Measurements from ENCODE around the gene RASGRF2.
"Not testable (repeated sequence)": the region's sequence is repeated elsewhere in the genome, so short reads cannot be mapped to it uniquely, and the experiment has no call there.

RASGRF2 gene

GRCh38 chr5:81021951-81022687, 62.0 kb downstream of the RASGRF2 start:
- DNase-seq, result no peak

- DNase-seq, result no peak
These were observed 62.5 kb downstream of the RASGRF2 start for GRCh38 chr5:81022688-81023084.

DNA sequence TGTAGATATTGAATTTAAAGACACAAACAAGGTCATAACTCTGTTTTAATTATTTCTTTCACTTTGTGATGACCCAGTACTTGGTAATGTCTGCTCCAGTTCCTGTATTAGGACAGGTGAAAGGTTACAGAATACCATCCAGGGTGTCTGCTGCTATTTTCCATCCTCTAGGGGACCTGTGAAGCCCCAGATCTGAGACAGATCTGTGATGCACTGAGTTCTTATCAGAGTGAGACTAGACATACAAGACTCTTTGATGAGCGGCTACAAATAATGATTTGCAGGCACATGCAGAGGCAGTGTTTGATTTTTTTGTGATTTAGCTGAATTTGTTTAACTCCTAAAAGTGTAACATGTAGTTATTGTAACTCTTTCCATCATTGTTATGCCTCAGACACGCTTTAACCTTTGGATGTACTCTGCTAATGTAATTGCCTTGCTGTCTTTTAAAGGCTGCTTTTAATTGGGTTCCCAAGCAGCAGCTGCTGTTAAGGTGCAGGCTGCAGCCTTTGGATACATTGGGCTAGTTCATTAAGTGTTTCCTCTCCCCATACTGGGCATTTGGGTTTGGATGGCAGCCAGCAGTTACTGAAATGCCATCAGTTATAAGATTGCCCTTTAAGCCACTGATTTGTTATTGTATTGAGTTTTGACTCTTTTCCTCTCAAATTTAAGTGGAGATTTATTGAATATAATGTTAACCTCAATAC, 63.3 kb downstream of the RASGRF2 start:
- DNase-seq, result no peak

DNA sequence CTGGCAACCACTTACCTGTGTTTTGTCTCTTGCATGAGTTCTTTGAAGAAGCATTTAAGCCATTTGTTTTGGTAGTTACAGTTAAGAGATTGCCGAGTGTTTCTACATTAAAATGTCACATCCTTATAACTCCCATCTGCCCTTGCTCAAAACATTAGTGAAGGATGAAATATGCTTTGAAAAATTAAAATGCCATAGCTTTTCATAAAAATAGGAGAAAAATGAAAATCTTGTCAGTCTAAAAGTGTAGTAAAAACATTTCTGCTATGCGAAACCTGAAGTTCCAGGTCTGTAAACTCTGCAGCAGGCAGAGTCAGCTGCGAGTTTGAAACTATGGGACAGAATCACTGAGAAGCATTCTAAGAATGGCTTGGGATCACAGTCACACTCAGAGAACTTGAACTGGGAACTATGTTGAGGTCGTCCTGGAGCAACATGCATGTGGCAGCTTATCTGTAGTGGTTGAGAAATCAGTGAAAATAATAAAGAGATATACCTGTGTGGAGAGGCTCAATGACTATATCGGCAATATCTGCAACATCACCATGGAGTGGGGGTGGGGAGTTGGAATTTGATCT, 67.4 kb downstream of the RASGRF2 start:
- DNase-seq, result no peak

- not testable (repeated sequence) for DNase-seq
These were observed 68.7 kb downstream of the RASGRF2 start for GRCh38 chr5:81028888-81029287.

DNA sequence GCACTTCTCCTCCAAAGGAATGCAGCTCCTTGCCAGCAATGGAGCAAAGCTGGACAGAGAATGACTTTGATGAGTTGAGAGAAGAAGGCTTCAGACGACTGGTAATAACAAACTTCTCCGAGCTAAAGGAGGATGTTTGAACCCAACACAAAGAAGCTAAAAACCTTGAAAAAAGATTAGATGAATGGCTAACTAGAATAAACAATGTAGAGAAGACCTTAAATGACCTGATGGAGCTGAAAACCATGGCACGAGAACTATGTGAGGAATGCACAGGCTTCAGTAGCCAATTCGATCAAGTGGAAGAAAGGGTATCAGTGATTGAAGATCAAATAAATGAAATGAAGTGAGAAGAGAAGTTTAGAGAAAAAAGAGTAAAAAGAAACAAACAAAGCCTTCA, 69.6 kb downstream of the RASGRF2 start:
- DNase-seq, result not testable (repeated sequence)

DNA sequence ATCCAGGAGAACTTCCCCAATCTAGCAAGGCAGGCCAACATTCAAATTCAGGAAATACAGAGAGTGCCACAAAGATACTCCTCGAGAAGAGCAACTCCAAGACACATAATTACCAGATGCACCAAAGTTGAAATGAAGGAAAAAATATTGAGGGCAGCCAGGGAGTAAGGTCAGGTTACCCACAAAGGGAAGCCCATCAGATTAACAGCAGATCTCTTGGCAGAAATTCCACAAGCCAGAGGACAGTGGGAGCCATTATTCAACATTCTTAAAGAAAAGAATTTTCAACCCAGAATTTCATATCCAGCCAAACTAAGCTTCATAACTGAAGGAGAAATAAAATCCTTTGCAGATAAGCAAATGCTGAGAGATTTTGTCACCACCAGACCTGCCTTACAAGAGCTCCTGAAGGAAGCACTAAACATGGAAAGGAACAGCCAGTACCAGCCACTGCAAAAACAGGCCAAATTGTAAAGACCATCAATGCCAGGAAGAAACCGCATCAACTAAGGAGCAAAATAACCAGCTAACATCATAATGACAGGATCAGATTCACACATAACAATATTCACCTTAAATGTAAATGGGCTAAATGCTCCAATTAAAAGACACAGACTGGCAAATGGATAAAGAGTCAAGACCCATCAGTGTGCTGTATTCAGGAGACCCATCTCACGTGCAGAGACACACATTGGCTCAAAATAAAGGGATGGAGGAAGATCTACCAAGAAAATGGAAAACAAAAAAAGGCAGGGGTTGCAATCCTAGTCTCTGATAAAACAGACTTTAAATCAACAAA, 70.3 kb downstream of the RASGRF2 start:
- not testable (repeated sequence) for DNase-seq

- DNase-seq, result no peak
These were observed 75.4 kb downstream of the RASGRF2 start for GRCh38 chr5:81035522-81035921.

- no peak for DNase-seq
These were observed 78.3 kb downstream of the RASGRF2 start for GRCh38 chr5:81038495-81038894.

DNA sequence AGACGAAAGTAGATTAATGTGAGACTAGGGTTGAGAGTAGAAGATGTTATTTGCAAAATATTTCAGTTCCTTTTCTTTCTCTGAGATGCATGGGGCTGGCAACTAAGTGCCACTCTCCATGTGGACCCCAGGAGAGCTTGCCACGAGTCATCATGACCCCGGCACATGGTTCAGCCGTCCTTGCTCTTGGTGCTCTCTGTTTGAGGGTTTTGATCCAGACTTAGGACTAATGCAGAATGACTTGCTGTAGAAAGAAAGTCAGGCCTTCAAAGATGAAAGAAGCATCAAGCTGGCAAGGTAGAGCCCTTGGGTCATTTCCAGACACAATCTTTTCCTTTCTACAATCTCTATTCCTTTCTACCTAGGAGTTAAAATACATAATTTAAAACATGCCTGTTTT, 84.7 kb downstream of the RASGRF2 start:
- DNase-seq, result no peak

DNA sequence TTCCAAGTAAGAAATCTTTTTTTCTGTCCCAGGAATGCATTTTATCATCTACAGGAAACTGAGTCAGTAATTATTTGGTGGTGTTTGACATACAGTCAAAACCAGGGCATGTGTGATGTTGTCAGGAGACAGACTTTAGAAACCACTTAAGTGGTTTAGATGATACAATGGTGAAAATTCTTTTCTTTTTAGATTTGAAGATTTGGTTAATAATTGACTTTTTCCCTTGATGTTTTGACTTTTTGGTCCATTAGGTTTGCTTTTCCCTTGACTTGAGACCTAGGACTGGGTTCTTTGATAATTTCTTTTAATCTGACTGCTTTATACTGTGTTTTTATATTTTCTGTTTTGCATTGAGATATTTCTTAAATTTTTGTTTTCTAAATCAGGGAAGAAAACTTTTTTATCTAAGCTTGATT, 85.2 kb downstream of the RASGRF2 start:
- DNase-seq, result no peak

DNA sequence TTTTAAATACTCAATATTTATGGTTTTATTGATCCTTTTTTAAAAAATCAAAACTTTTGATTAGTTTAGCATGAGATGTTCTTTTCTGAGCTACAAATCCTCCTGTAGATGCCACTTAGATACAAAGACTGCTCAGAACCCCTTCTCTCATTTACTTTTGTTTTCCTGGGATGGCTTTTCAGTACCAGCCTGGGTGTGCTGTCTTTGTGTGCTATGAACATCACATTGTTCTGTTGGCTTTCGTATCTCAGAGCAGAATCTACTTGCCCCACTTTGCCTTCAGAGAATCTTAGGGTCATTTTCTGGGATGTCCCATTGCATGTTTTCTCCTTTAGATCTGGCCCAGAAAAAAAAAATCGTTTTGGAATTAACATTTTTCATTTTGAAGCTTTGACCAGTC, 85.9 kb downstream of the RASGRF2 start:
- no peak for DNase-seq

DNA sequence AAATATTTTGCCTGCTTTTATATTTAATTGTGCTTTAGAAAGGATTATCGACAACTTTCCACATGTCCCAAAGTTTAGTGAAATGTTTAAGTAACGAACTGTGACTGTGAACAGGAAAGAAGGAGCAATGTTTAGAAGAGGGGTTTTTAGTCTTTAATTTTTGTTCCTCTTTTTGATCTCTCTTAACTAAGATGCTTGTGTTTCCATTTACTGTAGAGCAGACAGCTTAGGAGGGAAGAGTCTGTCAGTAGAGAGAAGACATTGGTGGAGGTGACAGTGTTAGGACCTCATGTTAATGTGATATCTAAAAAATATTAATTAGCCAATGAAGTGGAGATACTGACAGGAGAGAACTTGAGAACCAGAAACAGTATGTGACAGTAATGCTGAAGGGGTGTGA, 92.2 kb downstream of the RASGRF2 start:
- no peak for DNase-seq

DNA sequence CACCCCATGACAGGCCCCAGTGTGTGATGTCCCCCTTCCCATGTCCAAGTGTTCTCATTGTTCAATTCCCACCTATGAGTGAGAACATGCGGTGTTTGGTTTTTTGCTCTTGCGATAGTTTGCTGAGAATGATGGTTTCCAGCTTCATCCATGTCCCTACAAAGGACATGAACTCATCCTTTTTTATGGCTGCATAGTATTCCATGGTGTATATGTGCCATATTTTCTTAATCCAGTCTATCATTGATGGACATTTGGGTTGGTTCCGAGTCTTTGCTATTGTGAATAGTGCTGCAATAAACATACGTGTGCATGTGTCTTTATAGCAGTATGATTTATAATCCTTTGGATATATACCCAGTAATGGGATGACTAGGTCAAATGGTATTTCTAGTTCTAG, 93.1 kb downstream of the RASGRF2 start:
- not testable (repeated sequence) for DNase-seq

DNA sequence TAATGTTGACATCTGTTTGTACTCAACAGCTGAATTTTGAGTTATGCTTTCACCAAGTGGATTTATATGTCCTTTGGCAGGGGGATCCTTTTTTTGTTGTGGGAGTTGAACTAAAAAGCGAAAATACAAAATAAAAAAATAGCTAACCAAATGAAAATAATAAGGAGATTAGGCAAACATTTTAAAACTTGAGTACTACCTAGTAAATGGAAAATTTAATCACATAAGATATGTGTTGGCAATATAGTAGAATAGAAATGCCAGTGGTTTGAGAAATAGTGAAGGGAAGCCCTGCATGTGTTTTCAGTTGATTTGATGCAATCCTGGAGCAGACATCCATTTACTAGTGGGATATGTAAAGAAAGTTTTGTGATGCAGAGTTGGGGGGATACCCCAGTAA, 98.0 kb downstream of the RASGRF2 start:
- DNase-seq, result no peak

DNA sequence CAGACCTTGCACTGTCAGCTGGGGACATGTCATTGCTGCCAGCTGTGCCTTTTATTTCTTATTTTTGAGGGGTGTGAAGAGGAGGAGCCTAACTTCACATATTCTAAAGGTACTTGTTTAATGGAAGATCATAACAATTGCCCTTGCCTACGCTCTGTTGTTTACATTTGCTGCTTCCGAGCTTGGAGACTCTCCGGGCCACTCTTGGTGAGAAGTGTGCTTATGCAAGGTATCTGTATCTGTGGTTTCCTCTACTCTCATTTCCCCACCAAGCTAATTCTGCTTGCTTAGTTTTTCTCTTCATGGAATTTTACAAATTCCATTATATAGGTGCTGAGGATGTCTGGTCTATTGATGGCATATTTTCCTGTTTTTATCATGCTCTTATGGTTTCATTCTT, 105.3 kb downstream of the RASGRF2 start:
- no peak for DNase-seq

DNA sequence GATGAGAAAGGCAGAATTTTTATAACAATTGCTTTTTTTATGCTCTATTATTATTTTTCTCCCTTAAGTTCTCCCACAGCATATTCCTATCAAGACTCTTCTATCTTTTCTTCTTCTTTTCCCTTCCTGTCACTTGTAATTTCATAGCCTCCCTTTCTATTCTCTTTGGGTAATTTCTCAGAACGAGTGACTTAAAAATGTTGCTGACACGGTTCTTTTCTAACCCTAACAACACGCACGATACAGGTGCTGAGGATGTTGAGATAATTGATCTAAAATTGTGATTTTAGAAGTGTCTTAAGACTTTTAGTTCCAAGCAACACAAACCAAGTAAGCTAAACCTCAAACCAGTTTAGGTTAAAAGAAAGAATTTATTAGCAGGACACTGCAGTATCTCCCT, 105.9 kb downstream of the RASGRF2 start:
- DNase-seq, result no peak

DNA sequence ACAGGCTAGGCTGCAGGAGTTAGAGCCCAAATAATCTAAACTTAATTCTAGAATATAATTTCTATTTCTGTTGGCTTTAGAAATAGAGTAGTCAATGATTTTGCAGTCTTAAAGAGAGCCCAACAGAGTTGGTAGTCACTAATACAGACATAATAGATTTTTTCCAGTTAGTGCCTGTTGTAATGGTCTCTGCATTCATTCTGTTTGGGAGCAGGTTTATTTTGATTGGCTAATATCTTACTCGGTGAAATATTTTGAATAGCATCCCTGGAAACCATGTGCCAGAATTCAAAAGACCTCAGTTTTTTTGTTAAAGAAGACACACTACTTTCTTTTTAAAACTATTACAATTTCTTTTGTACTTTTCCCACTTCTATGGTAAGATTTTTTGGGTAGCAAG, 107.2 kb downstream of the RASGRF2 start:
- peak; percentile 13 for DNase-seq

GRCh38 chr5:81068063-81068462, 107.9 kb downstream of the RASGRF2 start:
- no peak for DNase-seq

DNA sequence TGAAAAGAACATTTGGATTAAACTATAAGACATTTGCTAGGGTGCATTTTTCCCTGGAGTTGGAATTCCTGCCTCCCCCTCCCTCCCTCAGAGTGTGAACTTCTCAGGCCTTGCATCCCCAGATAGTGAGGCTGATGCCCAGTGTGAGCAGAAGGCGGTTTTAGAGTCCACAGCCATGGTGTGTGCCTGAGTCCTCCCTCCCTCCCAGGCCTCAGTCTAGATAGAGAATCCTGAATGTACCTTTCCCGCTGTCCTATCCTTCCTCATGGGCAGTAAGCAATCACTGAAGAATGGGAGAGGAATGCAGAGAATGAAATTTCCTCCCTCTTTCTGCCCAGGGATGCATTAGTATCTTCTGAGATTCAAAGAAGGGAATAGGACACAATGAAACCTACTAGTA, 108.5 kb downstream of the RASGRF2 start:
- DNase-seq, result peak; percentile 7

DNA sequence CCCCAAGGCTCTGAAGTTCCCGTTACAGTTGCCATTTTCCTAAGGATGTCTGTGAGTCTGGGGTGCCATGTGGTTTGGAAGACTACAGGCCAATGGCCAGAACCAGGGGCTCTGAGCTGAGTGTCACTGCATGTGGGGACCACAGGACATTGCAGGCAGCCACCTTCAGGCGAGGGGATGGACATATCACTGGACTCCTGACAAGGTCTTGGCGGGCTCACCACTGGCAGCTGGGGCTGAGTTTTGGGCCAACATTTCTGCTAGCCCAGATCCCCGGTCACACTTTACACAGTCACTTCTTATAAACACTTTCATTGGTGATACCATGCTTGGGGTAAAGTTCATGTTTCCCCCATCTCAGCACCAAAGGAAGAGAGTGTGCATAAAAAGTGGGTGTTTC, 109.8 kb downstream of the RASGRF2 start:
- DNase-seq, result no peak

- DNase-seq, result no peak
These were observed 110.5 kb downstream of the RASGRF2 start for GRCh38 chr5:81070571-81071255.

DNA sequence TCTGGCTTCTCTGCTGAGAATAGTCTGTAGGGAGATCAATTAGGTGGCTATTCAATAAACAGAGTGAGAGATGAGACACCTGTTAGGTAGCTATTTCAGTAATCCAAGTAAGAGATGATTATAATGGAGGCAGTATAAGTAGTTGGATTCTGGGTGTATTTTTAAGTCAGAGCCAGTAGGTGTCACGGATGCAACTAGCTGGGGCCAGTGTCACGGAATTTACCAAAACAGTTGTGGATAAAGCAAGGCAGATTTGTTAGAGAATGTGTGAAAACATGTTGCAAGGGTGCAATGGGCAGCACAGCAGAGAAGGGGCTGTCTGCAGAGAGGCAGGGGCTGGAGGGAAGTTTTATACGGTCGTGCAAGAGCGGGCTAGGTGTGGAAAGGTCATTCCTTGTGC, 114.9 kb downstream of the RASGRF2 start:
- DNase-seq, result no peak

Measured in fibroblast of upper back skin (primary cell).